GM19397 (cell line): ENCODE data around the gene GSG1L.

Source experiments
- ATAC-seq: cut with Tn5 transposase; IDR thresholded peaks from one replicate; pipeline ENCODE4 v1.9.1; 2021; ENCODE audit warnings: mild to moderate bottlenecking, moderate library complexity; ENCODE audit not compliant: unreplicated experiment

GSG1L gene

DNA sequence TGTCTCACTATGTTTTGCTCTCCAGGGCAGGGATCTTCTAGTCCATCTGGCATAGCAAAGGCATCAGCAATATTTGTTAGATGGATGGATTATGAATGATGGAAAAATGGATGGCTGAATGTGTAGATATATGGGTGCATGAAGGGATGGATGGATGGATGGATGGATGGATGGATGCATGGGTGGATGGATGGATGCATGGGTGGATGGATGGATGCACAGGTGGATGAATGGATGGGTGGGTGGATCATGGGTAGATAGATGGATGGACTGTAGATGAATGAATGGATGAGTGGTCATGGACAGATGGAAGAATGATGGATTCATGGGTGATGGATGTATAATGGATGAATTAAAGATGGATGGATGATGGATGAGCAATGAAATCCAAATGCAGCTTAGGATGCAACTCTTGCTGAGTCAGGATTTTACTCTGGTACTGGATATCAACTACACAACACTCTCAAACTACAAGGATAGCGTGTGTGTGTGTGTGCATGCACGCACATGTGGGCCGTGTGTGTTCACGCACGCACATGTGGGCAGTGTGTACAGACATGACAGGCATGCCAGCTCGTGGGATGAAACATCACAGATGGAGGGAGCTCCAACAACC, 34.0 kb downstream of the GSG1L start:
- ATAC-seq = no peak

DNA sequence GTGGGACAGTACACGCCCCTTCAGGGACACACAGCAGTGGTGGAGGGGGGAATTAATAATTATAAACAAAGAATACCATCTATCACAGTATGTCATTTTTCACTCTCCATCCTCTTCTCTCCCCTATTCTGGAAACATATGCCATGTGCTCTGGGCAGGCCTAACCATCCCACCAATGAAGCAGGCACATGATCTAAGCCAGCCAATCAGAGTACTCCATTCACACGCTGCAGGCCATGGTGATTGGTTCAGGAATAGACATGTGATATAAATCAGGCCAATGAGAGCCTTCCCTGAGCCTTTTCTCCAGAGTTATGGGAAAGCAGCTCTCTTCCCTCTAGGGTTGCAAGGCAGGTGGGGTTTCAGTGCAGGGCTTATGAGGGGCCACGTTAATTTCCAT, 36.5 kb downstream of the GSG1L start:
- ATAC-seq = no peak

- ATAC-seq = no peak
Observed at GRCh38 chr16:28025631-28026030, 37.9 kb downstream of the GSG1L start.

- no peak for ATAC-seq
Observed at GRCh38 chr16:28019218-28019617, 44.3 kb downstream of the GSG1L start.

- no peak for ATAC-seq
Observed at GRCh38 chr16:28014851-28015250, 48.7 kb downstream of the GSG1L start.

- no peak for ATAC-seq
Observed at GRCh38 chr16:28013878-28014277, 49.6 kb downstream of the GSG1L start.

DNA sequence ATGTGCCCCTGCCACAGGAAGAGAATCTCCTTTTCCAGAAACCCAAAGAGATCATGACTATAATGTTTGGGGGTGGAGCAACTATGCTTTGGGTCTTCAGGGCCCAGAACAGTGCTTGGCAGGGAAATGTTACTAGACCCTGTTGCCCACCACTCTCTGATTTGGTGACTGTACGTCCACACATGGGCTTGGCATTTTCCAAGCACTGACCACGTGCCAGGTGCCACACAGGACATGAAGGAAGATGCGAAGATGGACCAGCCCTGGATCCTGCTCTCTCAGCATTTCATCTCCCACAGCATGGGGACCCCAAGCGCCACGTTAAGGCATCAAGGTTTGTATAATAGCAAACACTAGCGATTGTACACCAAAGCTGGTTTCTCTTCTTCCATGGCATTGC, 50.1 kb downstream of the GSG1L start:
- no peak for ATAC-seq

DNA sequence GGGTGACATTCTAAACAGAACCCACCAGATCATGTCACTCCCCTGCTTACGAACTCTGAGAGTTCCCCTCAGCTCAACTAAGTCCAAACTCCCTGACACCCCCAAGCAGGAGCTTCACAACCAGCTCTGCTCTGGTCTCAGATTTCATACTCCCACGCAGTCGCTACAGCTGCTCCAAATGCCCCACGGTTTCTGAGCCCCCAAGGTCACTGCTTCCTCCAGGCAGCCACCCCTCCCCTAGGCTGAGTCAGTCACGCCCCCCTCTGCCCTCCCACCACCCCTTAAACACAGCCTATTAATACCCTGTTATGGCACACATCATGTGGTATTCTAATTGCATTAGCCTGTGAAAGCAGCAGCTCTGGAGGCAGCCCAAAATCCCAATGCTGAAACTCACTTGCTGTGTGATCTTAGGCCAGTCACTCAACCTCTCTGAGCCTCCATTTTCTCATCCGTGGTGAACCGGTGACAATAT, 51.5 kb downstream of the GSG1L start:
- no peak for ATAC-seq

DNA sequence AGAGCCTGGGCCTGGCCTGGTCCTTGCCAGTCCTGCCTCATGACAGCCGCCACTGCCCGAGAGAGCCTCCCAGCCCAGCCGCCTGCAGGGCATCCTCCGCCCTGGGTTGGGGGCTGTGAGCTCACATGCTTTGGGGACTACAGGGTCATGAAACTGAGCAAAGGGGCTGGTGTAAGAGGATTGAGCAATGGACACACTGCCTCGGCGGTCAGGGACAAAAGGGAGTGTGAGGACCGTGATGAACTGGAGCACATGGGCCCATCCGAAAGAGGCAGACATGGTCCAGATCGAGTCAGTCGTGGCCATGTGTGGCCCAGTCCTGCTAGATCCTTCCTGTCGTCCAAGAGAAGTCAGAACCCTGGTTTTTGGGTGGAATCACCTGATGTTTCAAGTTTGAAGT, 52.3 kb downstream of the GSG1L start:
- no peak for ATAC-seq

GRCh38 chr16:28010671-28011070, 52.8 kb downstream of the GSG1L start:
- ATAC-seq = no peak

- no peak for ATAC-seq
Observed at GRCh38 chr16:28009586-28010373, 53.7 kb downstream of the GSG1L start.

- ATAC-seq = no peak
Observed at GRCh38 chr16:28003923-28004322, 59.6 kb downstream of the GSG1L start.

DNA sequence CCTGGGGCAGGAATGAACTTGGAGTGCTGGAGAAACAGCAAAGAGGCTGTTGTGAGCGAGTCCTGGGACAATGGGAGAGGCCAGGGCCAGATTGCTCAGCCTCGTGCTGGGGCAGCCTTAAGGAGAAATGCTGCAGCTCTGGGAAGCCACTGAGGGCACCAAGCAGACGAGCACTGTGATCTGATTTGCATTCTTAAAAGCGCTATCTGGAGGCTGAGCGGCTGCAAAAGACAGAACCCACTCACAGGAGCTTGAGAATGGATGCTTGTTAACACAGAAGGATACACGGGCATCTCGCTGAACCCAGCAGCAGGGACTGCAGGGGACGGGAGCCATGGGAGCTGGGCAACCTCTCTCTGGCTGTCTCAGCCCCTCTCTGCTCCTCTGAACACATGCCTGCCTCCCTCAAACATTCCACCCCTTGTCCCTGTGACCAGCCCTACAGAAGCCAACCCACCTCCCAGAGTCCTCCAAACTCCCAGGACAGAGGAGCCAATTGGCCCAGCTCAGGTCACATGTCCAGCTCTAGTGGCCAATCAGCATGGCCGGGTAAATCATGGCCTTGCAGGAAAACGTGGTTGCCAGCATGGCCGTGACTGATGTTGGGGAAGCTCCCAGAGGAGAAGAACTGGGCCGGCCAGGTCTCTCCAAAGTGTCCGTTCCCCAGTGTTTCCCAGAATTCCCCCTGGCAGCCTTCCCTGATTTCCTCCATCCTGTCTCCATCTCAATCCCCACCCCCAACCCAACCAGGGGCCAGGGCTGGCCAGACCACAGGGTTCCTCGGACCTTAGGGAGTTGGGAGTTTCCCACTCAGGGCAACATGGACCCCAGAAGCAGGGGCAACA, 60.3 kb downstream of the GSG1L start:
- ATAC-seq = no peak

DNA sequence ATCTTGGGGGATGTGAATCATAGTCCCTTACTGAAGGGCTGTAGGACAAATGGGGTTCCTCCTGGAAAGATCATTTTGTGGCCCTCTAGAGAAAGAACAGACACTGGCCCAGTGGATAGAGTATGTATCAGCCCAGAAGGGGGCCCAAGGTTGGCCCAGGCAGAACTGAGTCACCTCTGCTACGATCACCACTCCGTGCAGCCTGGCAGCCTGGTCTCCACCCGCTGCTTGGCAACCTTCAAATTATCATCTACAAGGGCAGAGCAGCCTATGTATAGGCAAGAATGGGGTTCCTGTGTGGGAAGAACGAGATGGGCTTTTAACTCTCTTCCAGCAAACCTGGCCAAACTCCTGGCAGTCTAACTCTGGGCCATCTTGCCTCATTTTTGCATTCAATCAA, 61.9 kb downstream of the GSG1L start:
- no peak for ATAC-seq

- ATAC-seq = no peak
Observed at GRCh38 chr16:28001184-28001583, 62.3 kb downstream of the GSG1L start.

DNA sequence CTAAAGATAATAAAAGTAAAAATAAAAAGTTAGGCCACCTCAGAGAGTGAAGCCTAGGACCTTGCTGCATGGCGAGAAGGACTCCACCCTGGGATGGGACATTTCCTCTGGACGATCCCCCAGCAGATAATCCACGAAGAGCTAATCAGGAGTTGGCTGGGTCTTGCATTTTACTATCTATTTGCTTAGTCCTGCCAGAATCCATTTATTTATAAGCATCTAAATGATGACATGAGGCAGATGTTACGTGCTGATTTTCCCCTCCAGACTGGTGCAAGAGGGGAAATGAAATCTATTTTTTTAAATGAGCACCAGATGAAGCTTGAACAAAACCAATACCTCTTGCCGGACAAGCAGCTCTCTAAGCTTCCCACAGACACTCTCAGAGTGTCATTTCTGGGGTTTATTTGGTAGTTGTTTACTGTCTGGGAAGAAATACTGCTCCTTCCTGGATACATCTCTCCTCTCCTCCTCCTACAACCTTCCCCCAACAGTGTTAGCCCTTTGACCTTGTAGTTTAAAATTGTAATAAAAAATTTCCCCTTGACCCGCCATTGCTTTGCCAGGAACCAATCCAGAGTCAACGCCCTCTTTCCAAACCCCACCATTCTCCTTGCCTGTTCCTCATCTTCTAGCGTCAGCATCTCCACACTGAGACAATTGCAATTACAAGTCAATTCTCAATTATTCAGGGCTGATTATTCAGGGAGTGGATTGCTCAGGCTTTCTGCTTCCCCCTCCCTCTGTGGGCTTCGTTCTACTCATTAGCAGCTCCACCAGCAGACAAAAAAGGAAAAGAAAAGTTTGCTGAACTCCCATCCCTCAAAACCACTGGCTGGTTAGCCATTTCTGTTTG, 63.0 kb downstream of the GSG1L start:
- ATAC-seq = no peak

GRCh38 chr16:27999687-28000086, 63.8 kb downstream of the GSG1L start:
- ATAC-seq = no peak

- no peak for ATAC-seq
Observed at GRCh38 chr16:27995378-27995777, 68.1 kb downstream of the GSG1L start.

GRCh38 chr16:27994686-27995085, 68.8 kb downstream of the GSG1L start:
- ATAC-seq = no peak

DNA sequence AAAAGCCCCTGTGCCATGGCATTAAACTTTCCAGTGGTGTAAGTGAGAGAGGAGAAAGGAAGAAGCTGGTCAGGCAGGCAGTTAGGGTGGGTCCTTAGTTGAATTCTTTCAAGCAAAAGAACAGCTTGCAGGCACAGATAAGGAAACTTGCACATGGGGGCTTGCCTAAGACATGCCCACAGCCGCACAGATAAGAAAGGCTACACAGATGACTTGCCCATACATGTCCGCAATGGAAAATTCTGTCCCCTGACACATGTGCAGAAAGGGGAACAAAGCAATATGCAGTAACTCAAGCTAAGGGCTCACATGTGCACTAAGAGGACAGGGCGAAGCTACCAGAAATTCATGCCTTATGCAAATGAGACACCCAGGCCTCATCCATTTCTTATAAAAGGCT, 69.9 kb downstream of the GSG1L start:
- no peak for ATAC-seq

DNA sequence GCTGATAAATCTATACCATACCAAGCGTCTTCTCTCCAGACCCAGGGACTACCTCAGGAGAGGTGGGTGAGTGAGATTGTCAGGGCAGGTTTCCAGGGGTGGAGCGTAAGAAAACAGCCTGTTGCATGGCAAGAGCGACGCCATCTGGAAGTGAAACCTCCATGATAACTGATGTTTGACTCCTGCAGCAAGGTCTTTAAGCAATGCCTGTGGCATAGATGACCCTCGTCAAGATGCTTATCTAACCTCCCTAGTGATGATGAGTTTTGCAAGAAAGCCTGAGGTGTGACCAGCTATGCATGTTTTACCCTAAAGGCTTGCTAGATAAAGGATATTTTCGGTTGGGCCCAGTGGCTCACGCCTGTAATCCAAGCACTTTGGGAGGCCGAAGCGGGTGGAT, 71.6 kb downstream of the GSG1L start:
- no peak for ATAC-seq
